IgD-negative memory B cell (primary cell): ENCODE data around the gene MTIF3. TPM values are rescaled to one million over a fixed set of nuclear protein-coding genes. Genes with fewer than 3 reads are reported as not detected.

Source experiments
- H3K27ac Mint-ChIP-seq, 3 donors: one replicate each; pipeline ENCODE4 v1.8.0; 2020 to 2022; ENCODE audit warnings: mild to moderate bottlenecking in 3 of 3, mixed read lengths in 3 of 3, moderate library complexity in 1 of 3
- H3K27me3 Mint-ChIP-seq: one replicate; pipeline ENCODE4 v1.8.0; 2021; ENCODE audit warnings: mixed read lengths
- H3K36me3 Mint-ChIP-seq: one replicate; pipeline ENCODE4 v1.8.0; 2020; ENCODE audit warnings: mild to moderate bottlenecking, mixed read lengths
- H3K4me1 Mint-ChIP-seq, 3 donors: one replicate each; pipeline ENCODE4 v1.8.0; 2020 to 2022; ENCODE audit warnings: mixed read lengths in 3 of 3, mild to moderate bottlenecking in 1 of 3
- H3K4me3 Mint-ChIP-seq, 4 donors: one replicate each; pipeline ENCODE4 v1.8.0; 2020 to 2022; ENCODE audit warnings: mild to moderate bottlenecking in 4 of 4, mixed read lengths in 4 of 4, moderate library complexity in 3 of 4
- H3K9me3 Mint-ChIP-seq, 3 donors: one replicate each; pipeline ENCODE4 v1.8.0; 2020 to 2021; ENCODE audit warnings: mixed read lengths in 3 of 3, mild to moderate bottlenecking in 1 of 3
- polyA plus RNA-seq: library from polyadenylated mRNA; unstranded; fragments of 300-500 nt; fragmentation: Illumina TruSeq; gene quantifications from one replicate; pipeline ENCODE4 v1.2.3, GENCODE V29; 2021

Gene MTIF3
- polyA plus RNA-seq, 1 donor from 2014 or later: 110 TPM

DNA sequence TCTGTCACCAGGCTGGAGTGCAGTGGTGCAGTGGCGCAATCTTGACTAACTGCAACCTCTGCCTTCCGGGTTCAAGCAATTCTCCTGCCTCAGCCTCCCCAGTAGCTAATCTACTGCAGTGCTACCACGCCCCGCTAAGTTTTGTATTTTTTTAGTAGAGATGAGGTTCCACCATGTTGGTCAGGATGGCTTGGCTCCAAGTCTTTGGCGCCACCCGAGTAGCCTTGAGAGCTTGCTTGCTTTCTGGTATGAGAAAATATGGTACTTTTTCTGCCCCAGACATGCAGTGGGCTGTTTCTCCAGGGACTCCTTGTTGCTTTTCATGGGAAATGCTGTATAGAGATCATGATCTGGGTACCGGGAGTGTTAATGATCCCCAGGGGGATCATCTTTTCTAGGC is 60.5 kb downstream of the MTIF3 start:
- no peaks in the 10 kb centered on the region for H3K36me3 Mint-ChIP-seq
- no peak overlapping the region for H3K4me3 Mint-ChIP-seq
- H3K4me1 Mint-ChIP-seq: no peaks in the 10 kb centered on the region
- H3K27me3 Mint-ChIP-seq: peaks cover 4% of the 10 kb centered on the region
- no peak overlapping the region for H3K27ac Mint-ChIP-seq
- H3K9me3 Mint-ChIP-seq: no peaks in the 10 kb centered on the region

DNA sequence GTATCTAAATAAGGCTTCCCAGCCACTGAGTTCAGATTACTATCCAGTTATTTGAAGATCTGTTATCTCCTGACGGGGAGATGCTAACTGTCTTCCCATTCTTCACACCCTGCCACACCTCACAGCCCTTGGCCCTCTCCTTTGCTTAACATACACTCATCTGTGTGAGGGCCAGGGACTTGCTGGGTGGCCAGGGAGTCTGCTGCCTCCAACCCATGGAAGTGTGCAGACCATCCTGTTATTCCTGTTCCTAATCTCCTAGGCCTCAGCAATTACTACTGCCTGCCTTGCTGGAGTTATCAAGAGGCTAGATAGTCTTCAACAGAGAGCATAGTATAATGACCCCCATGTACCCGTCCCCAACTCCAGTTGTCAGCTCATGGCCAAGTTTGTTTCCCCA is 62.1 kb downstream of the MTIF3 start:
- H3K4me3 Mint-ChIP-seq: no peak overlapping the region
- no peaks in the 10 kb centered on the region for H3K9me3 Mint-ChIP-seq
- H3K27ac Mint-ChIP-seq: no peak overlapping the region
- no peaks in the 10 kb centered on the region for H3K4me1 Mint-ChIP-seq
- no peaks in the 10 kb centered on the region for H3K36me3 Mint-ChIP-seq
- H3K27me3 Mint-ChIP-seq: peaks cover 3% of the 10 kb centered on the region

Other genes starting within 250 kb of the MTIF3 start
- gene RPL21, start 199.0 kb downstream of the MTIF3 start, polyA plus RNA-seq: 7,235 TPM
- gene RASL11A, start 179.7 kb downstream of the MTIF3 start, polyA plus RNA-seq: 3.6 TPM
- 484 TPM for gene GTF3A, start 25.9 kb downstream of the MTIF3 start, polyA plus RNA-seq
- gene LNX2, start 170.0 kb upstream of the MTIF3 start, polyA plus RNA-seq: 3.9 TPM
- 91.3 TPM for gene POLR1D, start 171.3 kb upstream of the MTIF3 start, polyA plus RNA-seq